ENCODE data around the gene CALN1. TPM values are rescaled to one million over a fixed set of nuclear protein-coding genes. Genes with fewer than 3 reads are reported as not detected.
"Not testable (repeated sequence)": the region's sequence is repeated elsewhere in the genome, so short reads cannot be mapped to it uniquely, and the experiment has no call there.

CALN1 gene
- polyA plus RNA-seq, 4 donors, result under 0.01 to 0.07 (median 0.06) TPM; not detected in 1

DNA sequence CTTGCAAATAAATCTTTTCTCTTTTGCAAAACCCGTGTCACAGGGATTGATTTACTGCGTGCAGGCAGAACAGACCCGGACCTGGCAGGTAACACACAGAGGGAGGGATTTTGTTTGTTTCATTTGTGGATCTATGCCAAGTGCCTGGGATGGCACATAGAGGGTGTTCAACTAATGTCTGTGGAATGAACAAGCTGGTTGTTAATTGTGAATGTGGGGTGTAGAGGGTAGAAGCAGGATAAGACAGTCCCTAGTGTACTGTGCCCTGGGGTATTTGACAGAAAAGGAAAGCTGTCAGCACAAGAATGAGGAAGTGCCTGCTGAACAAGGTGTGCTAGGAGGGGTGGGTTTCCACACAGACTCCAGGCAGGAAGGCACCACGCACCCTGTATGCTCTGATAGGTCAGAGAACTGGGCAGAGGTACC is 331.8 kb downstream of the CALN1 start:
- Histone ChIP-seq H3K36me3 (ENCODE audit: control insufficient read depth in 3 of 3, insufficient read depth in 2 of 3, low read depth in 1 of 3, low read length in 3 of 3) (no peaks in the 10 kb centered on the region), H3K27ac (ENCODE audit: low read depth in 1 of 3, low read length in 2 of 3) (no peak overlapping the region), H3K9me3 (ENCODE audit: control insufficient read depth in 2 of 2, insufficient read depth in 1 of 2, low read depth in 1 of 2, low read length in 1 of 2) (peaks cover 0 to 3% of the 10 kb centered on the region in 2 donors), H3K4me1 (ENCODE audit: control insufficient read depth in 3 of 3, insufficient read depth in 2 of 3, low read depth in 1 of 3, low read length in 2 of 3) (no peaks in the 10 kb centered on the region), H3K4me3 (ENCODE audit: low read depth in 1 of 3, low read length in 3 of 3) (no peak overlapping the region), H3K27me3 (ENCODE audit: control insufficient read depth in 3 of 3, insufficient read depth in 3 of 3, low read length in 3 of 3) (no peaks in the 10 kb centered on the region)
- no peak for DNase-seq
- 46 to 49% (median 46%) methylated on average over 4 of the region's 4 CpGs for WGBS, 3 donors
- no peak for FAIRE-seq

DNA sequence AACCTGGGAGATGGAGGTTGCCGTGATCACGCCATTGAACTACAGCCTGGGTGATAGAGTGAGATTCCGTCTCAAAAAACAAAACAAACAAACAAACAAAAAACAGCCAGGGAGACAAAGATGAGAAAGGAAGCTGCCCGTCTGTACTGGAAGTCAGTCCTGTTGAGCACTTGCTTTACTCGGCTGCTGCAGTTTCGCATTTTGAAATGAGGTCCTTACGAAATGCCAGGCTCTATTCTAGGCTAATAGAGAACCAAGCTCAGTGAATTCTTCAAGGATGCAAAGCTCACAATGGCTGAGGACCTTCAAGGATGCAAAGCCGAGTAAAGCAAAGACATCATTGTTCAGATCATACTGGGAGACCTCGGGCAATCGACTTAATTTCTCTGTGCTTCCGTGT is 333.3 kb downstream of the CALN1 start:
- Histone ChIP-seq H3K9me3 (ENCODE audit: control insufficient read depth in 2 of 2, insufficient read depth in 1 of 2, low read depth in 1 of 2, low read length in 1 of 2) (peaks cover 0 to 4% of the 10 kb centered on the region in 2 donors), H3K27me3 (ENCODE audit: control insufficient read depth in 3 of 3, insufficient read depth in 3 of 3, low read length in 3 of 3) (no peaks in the 10 kb centered on the region), H3K4me3 (ENCODE audit: low read depth in 1 of 3, low read length in 3 of 3) (no peak overlapping the region), H3K4me1 (ENCODE audit: control insufficient read depth in 3 of 3, insufficient read depth in 2 of 3, low read depth in 1 of 3, low read length in 2 of 3) (no peaks in the 10 kb centered on the region), H3K36me3 (ENCODE audit: control insufficient read depth in 3 of 3, insufficient read depth in 2 of 3, low read depth in 1 of 3, low read length in 3 of 3) (no peaks in the 10 kb centered on the region), H3K27ac (ENCODE audit: low read depth in 1 of 3, low read length in 2 of 3) (no peak overlapping the region)
- DNase-seq, result no peak
- FAIRE-seq, result no peak
- 89 to 95% (median 90%) methylated on average over 11 of the region's 11 CpGs for WGBS, 3 donors

- no peaks in the 10 kb centered on the region for H3K4me1 ChIP-seq (ENCODE audit: control insufficient read depth in 3 of 3, insufficient read depth in 2 of 3, low read depth in 1 of 3, low read length in 2 of 3)
- no peak for DNase-seq
- H3K27ac ChIP-seq (ENCODE audit: low read depth in 1 of 3, low read length in 2 of 3), result no peak overlapping the region
- 90 to 94% (median 91%) methylated on average over 8 of the region's 8 CpGs for WGBS, 3 donors
- peaks cover 0 to 4% of the 10 kb centered on the region in 2 donors for H3K9me3 ChIP-seq (ENCODE audit: control insufficient read depth in 2 of 2, insufficient read depth in 1 of 2, low read depth in 1 of 2, low read length in 1 of 2)
- no peak overlapping the region for H3K4me3 ChIP-seq (ENCODE audit: low read depth in 1 of 3, low read length in 3 of 3)
- no peaks in the 10 kb centered on the region for H3K36me3 ChIP-seq (ENCODE audit: control insufficient read depth in 3 of 3, insufficient read depth in 2 of 3, low read depth in 1 of 3, low read length in 3 of 3)
- no peaks in the 10 kb centered on the region for H3K27me3 ChIP-seq (ENCODE audit: control insufficient read depth in 3 of 3, insufficient read depth in 3 of 3, low read length in 3 of 3)
- FAIRE-seq, result no peak
Observed at GRCh38 chr7:72078301-72078700, 333.8 kb downstream of the CALN1 start.

DNA sequence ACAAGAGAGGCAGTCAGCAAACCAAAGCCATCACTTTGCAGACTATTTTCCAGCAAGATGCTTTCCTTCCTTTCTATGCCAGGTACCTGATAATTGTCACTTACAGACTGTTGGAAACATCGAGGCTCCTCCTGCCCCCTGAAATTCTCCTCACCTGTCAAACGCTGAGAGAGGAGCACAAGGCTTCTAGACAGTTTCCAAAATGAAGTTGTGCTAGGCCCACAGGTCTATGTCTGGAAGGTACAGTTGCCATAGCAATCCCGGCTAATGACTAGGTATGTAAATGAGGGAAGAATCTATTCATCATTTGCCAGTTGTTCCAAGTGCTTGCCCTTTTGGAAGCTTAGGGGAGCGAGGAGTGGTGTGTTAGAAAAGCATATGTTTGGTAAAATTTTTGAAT is 334.4 kb downstream of the CALN1 start:
- H3K9me3 ChIP-seq (ENCODE audit: control insufficient read depth in 2 of 2, insufficient read depth in 1 of 2, low read depth in 1 of 2, low read length in 1 of 2), result peaks cover 0 to 4% of the 10 kb centered on the region in 2 donors
- H3K27me3 ChIP-seq (ENCODE audit: control insufficient read depth in 3 of 3, insufficient read depth in 3 of 3, low read length in 3 of 3), result no peaks in the 10 kb centered on the region
- no peaks in the 10 kb centered on the region for H3K36me3 ChIP-seq (ENCODE audit: control insufficient read depth in 3 of 3, insufficient read depth in 2 of 3, low read depth in 1 of 3, low read length in 3 of 3)
- H3K27ac ChIP-seq (ENCODE audit: low read depth in 1 of 3, low read length in 2 of 3), result no peak overlapping the region
- 69 to 79% (median 74%) methylated on average over 4 of the region's 4 CpGs for WGBS, 3 donors
- DNase-seq, result no peak
- no peak for FAIRE-seq
- H3K4me3 ChIP-seq (ENCODE audit: low read depth in 1 of 3, low read length in 3 of 3), result no peak overlapping the region
- no peaks in the 10 kb centered on the region for H3K4me1 ChIP-seq (ENCODE audit: control insufficient read depth in 3 of 3, insufficient read depth in 2 of 3, low read depth in 1 of 3, low read length in 2 of 3)

GRCh38 chr7:72072901-72073300 is 339.2 kb downstream of the CALN1 start:
- Histone ChIP-seq H3K27me3 (ENCODE audit: control insufficient read depth in 3 of 3, insufficient read depth in 3 of 3, low read length in 3 of 3) (no peaks in the 10 kb centered on the region), H3K9me3 (ENCODE audit: control insufficient read depth in 2 of 2, insufficient read depth in 1 of 2, low read depth in 1 of 2, low read length in 1 of 2) (peaks cover 0 to 7% of the 10 kb centered on the region in 2 donors), H3K36me3 (ENCODE audit: control insufficient read depth in 3 of 3, insufficient read depth in 2 of 3, low read depth in 1 of 3, low read length in 3 of 3) (no peaks in the 10 kb centered on the region), H3K4me3 (ENCODE audit: low read depth in 1 of 3, low read length in 3 of 3) (no peak overlapping the region), H3K4me1 (ENCODE audit: control insufficient read depth in 3 of 3, insufficient read depth in 2 of 3, low read depth in 1 of 3, low read length in 2 of 3) (no peaks in the 10 kb centered on the region), H3K27ac (ENCODE audit: low read depth in 1 of 3, low read length in 2 of 3) (no peak overlapping the region)
- FAIRE-seq (no peak), DNase-seq (no peak)

DNA sequence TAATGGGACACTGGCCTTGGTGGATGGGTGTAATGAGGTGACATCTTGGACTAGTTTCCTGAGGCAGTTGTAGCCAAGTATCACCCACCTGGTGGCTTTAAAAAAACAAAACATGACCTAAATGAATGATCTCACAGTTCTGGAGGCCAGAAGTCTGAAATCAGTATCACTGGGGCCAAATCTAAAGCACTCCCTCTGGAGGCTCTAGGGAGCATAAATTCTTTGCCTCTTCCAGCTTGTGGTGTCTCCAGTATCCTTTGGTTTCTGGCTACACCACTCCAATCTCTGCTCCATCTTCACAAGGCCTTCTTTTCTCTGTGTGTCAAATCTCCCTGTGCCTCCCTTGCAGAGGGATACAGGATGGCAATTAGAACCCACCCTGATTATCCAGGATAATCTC is 342.9 kb downstream of the CALN1 start:
- H3K36me3 ChIP-seq (ENCODE audit: control insufficient read depth in 3 of 3, insufficient read depth in 2 of 3, low read depth in 1 of 3, low read length in 3 of 3), result no peaks in the 10 kb centered on the region
- no peaks in the 10 kb centered on the region for H3K27me3 ChIP-seq (ENCODE audit: control insufficient read depth in 3 of 3, insufficient read depth in 3 of 3, low read length in 3 of 3)
- H3K27ac ChIP-seq (ENCODE audit: low read depth in 1 of 3, low read length in 2 of 3), result no peak overlapping the region
- no peaks in the 10 kb centered on the region for H3K4me1 ChIP-seq (ENCODE audit: control insufficient read depth in 3 of 3, insufficient read depth in 2 of 3, low read depth in 1 of 3, low read length in 2 of 3)
- H3K4me3 ChIP-seq (ENCODE audit: low read depth in 1 of 3, low read length in 3 of 3), result no peak overlapping the region
- FAIRE-seq (no peak), DNase-seq (no peak)
- peaks cover 0 to 3% of the 10 kb centered on the region in 2 donors for H3K9me3 ChIP-seq (ENCODE audit: control insufficient read depth in 2 of 2, insufficient read depth in 1 of 2, low read depth in 1 of 2, low read length in 1 of 2)

DNA sequence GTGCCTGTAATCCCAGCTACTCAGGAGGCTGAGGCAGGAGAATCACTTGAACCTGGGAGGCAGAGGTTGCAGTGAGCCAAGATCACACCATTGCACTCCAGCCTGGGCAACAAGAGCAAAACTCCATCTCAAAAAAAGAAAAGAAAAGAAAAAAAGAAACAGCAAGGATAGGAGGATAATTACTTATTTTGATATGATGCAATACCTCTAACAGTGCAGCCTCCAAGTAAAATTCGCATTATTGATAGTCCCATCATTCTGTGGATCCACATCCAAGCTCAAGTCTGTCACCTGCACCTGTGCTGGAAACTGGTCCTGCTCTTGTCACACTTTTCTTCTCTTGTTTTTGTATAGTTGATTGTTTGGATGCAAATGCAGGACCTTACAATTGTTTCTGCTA is 346.4 kb downstream of the CALN1 start:
- not testable (repeated sequence) for H3K9me3 ChIP-seq (ENCODE audit: control insufficient read depth in 2 of 2, insufficient read depth in 1 of 2, low read depth in 1 of 2, low read length in 1 of 2); H3K4me3 ChIP-seq (ENCODE audit: low read depth in 1 of 3, low read length in 3 of 3); H3K4me1 ChIP-seq (ENCODE audit: control insufficient read depth in 3 of 3, insufficient read depth in 2 of 3, low read depth in 1 of 3, low read length in 2 of 3); FAIRE-seq; H3K27me3 ChIP-seq (ENCODE audit: control insufficient read depth in 3 of 3, insufficient read depth in 3 of 3, low read length in 3 of 3); H3K27ac ChIP-seq (ENCODE audit: low read depth in 1 of 3, low read length in 2 of 3); H3K36me3 ChIP-seq (ENCODE audit: control insufficient read depth in 3 of 3, insufficient read depth in 2 of 3, low read depth in 1 of 3, low read length in 3 of 3); DNase-seq
- WGBS, 3 donors, result 85 to 90% (median 86%) methylated on average over 1 of the region's 1 CpG

- Histone ChIP-seq H3K36me3 (ENCODE audit: control insufficient read depth in 3 of 3, insufficient read depth in 2 of 3, low read depth in 1 of 3, low read length in 3 of 3) (no peaks in the 10 kb centered on the region), H3K27ac (ENCODE audit: low read depth in 1 of 3, low read length in 2 of 3) (no peak overlapping the region), H3K4me1 (ENCODE audit: control insufficient read depth in 3 of 3, insufficient read depth in 2 of 3, low read depth in 1 of 3, low read length in 2 of 3) (no peaks in the 10 kb centered on the region), H3K4me3 (ENCODE audit: low read depth in 1 of 3, low read length in 3 of 3) (no peak overlapping the region), H3K27me3 (ENCODE audit: control insufficient read depth in 3 of 3, insufficient read depth in 3 of 3, low read length in 3 of 3) (no peaks in the 10 kb centered on the region), H3K9me3 (ENCODE audit: control insufficient read depth in 2 of 2, insufficient read depth in 1 of 2, low read depth in 1 of 2, low read length in 1 of 2) (no peaks in the 10 kb centered on the region)
- no peak for DNase-seq
- no peak for FAIRE-seq
Observed at GRCh38 chr7:72064916-72065315, 347.2 kb downstream of the CALN1 start.

DNA sequence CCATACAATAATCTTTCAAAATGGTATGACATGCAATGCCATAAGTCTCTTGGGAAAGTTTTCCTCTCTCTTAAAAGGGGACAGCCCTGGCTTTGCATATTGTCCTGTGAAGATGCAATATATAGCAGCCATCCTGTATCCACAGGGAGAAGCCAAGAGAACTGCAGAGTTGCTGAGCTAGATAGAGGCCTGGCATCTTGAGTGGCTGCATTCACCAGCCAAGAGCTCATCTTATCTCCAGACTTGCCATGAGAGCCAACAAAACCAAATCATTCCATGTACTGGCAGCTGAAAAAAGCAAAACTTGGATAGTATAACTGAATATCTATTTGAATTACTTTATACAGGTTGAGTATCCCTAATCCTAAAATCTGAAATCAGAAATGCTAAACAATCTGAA is 348.8 kb downstream of the CALN1 start:
- FAIRE-seq (no peak), DNase-seq (no peak)
- Histone ChIP-seq H3K27me3 (ENCODE audit: control insufficient read depth in 3 of 3, insufficient read depth in 3 of 3, low read length in 3 of 3) (no peaks in the 10 kb centered on the region), H3K9me3 (ENCODE audit: control insufficient read depth in 2 of 2, insufficient read depth in 1 of 2, low read depth in 1 of 2, low read length in 1 of 2) (no peaks in the 10 kb centered on the region), H3K27ac (ENCODE audit: low read depth in 1 of 3, low read length in 2 of 3) (no peak overlapping the region), H3K4me3 (ENCODE audit: low read depth in 1 of 3, low read length in 3 of 3) (no peak overlapping the region), H3K4me1 (ENCODE audit: control insufficient read depth in 3 of 3, insufficient read depth in 2 of 3, low read depth in 1 of 3, low read length in 2 of 3) (no peaks in the 10 kb centered on the region), H3K36me3 (ENCODE audit: control insufficient read depth in 3 of 3, insufficient read depth in 2 of 3, low read depth in 1 of 3, low read length in 3 of 3) (no peaks in the 10 kb centered on the region)
